Esophagus squamous epithelium (tissue), 5 donors: ENCODE measurements around the gene RSPO3. TPM values are rescaled to one million over a fixed set of nuclear protein-coding genes. Genes with fewer than 3 reads are reported as not detected.

Source experiments
- DNase-seq: peaks from one replicate; lab custom pipeline; 2025; lab: John Stamatoyannopoulos, UW
- H3K27ac ChIP-seq, 4 donors: fragments of 200-600 bp; sonication (generic); one replicate each; pipeline ENCODE4 v1.5.1; 2016 to 2019; ENCODE audit warnings: mild to moderate bottlenecking in 1 of 4
- H3K27me3 ChIP-seq, 4 donors: fragments of 200-600 bp; sonication (generic); 1 replicate in 3 of 4; 2 replicates in 1 of 4; pipeline versions ENCODE4 v1.5.1 to v1.6.0; 2017 to 2021; ENCODE audit warnings: antibody characterized with exemption in 1 of 4
- H3K36me3 ChIP-seq, 3 donors: fragments of 200-600 bp; sonication (generic); one replicate each; pipeline ENCODE4 v1.5.1; 2016 to 2019
- H3K4me1 ChIP-seq, 3 donors: fragments of 200-600 bp; sonication (generic); one replicate each; pipeline ENCODE4 v1.5.1; 2017 to 2019
- H3K4me3 ChIP-seq, 4 donors: fragments of 200-600 bp; sonication (generic); 1 replicate in 3 of 4; 2 replicates in 1 of 4; pipeline ENCODE4 v1.5.1; 2016 to 2019; ENCODE audit warnings: mild to moderate bottlenecking in 2 of 4, moderate library complexity in 1 of 4
- H3K9me3 ChIP-seq, 3 donors: fragments of 200-600 bp; sonication (generic); one replicate each; pipeline ENCODE4 v1.5.1; 2016 to 2019
- POLR2A ChIP-seq, 4 donors: fragments of 450-650 bp; IDR thresholded peaks; one replicate each; pipeline ENCODE4 v1.6.1; 2017; ENCODE audit warnings: antibody characterized with exemption in 4 of 4, mild to moderate bottlenecking in 4 of 4, moderate library complexity in 3 of 4
- WGBS, 2 donors: methylation state at CpG; one replicate each; pipeline ENCODE4 v1.1.5; 2018; 5-methylcytosine and 5-hydroxymethylcytosine counted together
- intact Hi-C: fragments of 100-400 bp; cut with DNase I; formaldehyde crosslinking; loops from one replicate; pipeline ENCODE4 v1.15.0; 2022
- total RNA-seq, 4 donors: library from RNA; depleted of rRNA; stranded (reverse); fragments of >200 nt; gene quantifications; one replicate each; pipeline ENCODE4 v1.1.0, GENCODE V29; 2016
- TF ChIP-seq, protein P1 (sequence below), 6 experiments: fragments of 450-650 bp in 4 of 6; fragments of 200-600 bp in 2 of 6; sonication (generic) in 2 of 6; IDR thresholded peaks; one replicate each; pipeline ENCODE4 v1.5.1; 2016 to 2019; ENCODE audit warnings: antibody characterized with exemption in 6 of 6, mild to moderate bottlenecking in 4 of 6, moderate library complexity in 4 of 6
- donor health status: DM: yes; HTN: yes; CAD: no.

RSPO3 gene
- total RNA-seq, 4 donors from 2014 or later, result 1.1 to 7.2 (median 4.3) TPM

DNA sequence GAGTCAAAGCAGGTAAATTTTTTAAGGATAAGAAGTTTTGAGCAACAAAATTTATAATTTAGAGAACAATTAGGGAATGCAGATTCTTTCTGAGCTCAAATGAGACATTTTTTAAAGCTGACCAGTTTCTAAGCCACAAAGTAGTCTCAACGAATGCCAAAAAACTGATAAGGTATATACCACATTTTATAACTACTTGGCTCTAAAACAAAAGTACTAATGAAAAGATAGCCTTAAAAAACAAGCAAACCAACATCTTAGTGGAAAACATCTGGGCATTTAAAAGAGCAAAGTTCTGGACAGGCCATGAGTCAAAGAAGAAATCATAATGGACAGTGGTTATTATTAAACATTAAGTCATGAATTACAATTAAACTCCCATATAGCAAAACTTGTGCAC is 125.0 kb downstream of the RSPO3 start:
- H3K36me3 ChIP-seq, result no peaks in the 10 kb centered on the region
- intact Hi-C loops, result no loop called here
- H3K27ac ChIP-seq, result no peak overlapping the region
- no peaks in the 10 kb centered on the region for H3K4me1 ChIP-seq
- TF ChIP-seq POLR2A (IDR thresholded peaks at IDR 0.05), result no peak
- TF ChIP-seq, protein P1, sequence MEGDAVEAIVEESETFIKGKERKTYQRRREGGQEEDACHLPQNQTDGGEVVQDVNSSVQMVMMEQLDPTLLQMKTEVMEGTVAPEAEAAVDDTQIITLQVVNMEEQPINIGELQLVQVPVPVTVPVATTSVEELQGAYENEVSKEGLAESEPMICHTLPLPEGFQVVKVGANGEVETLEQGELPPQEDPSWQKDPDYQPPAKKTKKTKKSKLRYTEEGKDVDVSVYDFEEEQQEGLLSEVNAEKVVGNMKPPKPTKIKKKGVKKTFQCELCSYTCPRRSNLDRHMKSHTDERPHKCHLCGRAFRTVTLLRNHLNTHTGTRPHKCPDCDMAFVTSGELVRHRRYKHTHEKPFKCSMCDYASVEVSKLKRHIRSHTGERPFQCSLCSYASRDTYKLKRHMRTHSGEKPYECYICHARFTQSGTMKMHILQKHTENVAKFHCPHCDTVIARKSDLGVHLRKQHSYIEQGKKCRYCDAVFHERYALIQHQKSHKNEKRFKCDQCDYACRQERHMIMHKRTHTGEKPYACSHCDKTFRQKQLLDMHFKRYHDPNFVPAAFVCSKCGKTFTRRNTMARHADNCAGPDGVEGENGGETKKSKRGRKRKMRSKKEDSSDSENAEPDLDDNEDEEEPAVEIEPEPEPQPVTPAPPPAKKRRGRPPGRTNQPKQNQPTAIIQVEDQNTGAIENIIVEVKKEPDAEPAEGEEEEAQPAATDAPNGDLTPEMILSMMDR (IDR thresholded peaks at IDR 0.05), result no peak
- WGBS, 2 donors, result 44 to 66% methylated on average over 1 of the region's 1 CpG
- no peaks in the 10 kb centered on the region for H3K27me3 ChIP-seq
- no peak overlapping the region for H3K4me3 ChIP-seq
- no peaks in the 10 kb centered on the region for H3K9me3 ChIP-seq
- DNase-seq, result no peak

Other genes with a start within 250 kb of the RSPO3 start
- gene RNF146, start 148.2 kb downstream of the RSPO3 start, total RNA-seq, result 10 to 100 TPM; 19.5 to 40.6 (median 22.5) TPM
- 10 to 100 TPM; 29.6 to 70.8 (median 53.5) TPM for gene ECHDC1, start 224.9 kb downstream of the RSPO3 start, total RNA-seq